ENCODE data around the gene OR52M1. TPM values are rescaled to one million over a fixed set of nuclear protein-coding genes. Genes with fewer than 3 reads are reported as not detected.

OR52M1 gene
- polyA plus RNA-seq, 3 donors: not detected

DNA sequence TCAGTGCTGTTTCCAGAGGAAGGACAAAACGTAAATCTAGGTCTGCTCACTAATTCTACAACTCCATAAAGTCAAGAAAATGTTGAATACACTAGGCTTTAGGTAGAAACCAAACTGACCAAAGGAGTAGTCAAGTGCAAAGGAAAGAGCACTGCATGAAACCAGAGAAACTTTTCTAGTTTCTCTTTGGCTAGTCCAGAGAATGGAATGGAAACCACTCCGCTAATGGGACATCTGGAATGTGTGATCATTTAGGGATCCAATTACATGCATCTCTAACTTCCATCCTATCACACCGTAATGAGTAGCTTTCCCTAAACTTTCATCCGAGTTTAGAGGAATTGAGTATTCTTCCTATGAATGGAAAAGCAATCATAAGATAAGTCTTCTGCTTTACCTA is 2.4 kb downstream of the OR52M1 start:
- DNase-seq: no peak
- H3K27me3 ChIP-seq (ENCODE audit: control insufficient read depth in 2 of 2, insufficient read depth in 2 of 2, low read length in 2 of 2): no peaks in the 10 kb centered on the region
- peaks cover 0 to 4% of the 10 kb centered on the region in 2 donors for H3K9me3 ChIP-seq (replicated peaks in 1 of 2; ENCODE audit: control insufficient read depth in 1 of 2, insufficient read depth in 1 of 2, low read length in 2 of 2)
- no peak overlapping the region for H3K27ac ChIP-seq (ENCODE audit: low read depth in 1 of 2, low read length in 2 of 2)
- no peaks in the 10 kb centered on the region for H3K36me3 ChIP-seq (replicated peaks in 1 of 2; ENCODE audit: control insufficient read depth in 1 of 2, insufficient read depth in 2 of 2, low read length in 2 of 2)
- Mint-ChIP-seq H3K36me3 (no peaks in the 10 kb centered on the region), H3K4me1 (peaks cover 3% of the 10 kb centered on the region), H3K9me3 (peaks cover 0 to 7% (median 1%) of the 10 kb centered on the region in 7 donors), H3K27me3 (ENCODE audit: low read depth in 3 of 3) (peaks cover 3 to 7% (median 3%) of the 10 kb centered on the region in 3 donors), H3K27ac (no peak overlapping the region), H3K4me3 (no peak overlapping the region)
- no peaks in the 10 kb centered on the region for H3K79me2 ChIP-seq (ENCODE audit: insufficient read depth, low read length)
- TF ChIP-seq, protein P1, sequence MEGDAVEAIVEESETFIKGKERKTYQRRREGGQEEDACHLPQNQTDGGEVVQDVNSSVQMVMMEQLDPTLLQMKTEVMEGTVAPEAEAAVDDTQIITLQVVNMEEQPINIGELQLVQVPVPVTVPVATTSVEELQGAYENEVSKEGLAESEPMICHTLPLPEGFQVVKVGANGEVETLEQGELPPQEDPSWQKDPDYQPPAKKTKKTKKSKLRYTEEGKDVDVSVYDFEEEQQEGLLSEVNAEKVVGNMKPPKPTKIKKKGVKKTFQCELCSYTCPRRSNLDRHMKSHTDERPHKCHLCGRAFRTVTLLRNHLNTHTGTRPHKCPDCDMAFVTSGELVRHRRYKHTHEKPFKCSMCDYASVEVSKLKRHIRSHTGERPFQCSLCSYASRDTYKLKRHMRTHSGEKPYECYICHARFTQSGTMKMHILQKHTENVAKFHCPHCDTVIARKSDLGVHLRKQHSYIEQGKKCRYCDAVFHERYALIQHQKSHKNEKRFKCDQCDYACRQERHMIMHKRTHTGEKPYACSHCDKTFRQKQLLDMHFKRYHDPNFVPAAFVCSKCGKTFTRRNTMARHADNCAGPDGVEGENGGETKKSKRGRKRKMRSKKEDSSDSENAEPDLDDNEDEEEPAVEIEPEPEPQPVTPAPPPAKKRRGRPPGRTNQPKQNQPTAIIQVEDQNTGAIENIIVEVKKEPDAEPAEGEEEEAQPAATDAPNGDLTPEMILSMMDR (IDR thresholded peaks at IDR 0.05): no peak
- no peak overlapping the region for H3K4me2 ChIP-seq (replicated peaks; ENCODE audit: extremely low read depth, low read length, poor library complexity, severe bottlenecking)
- no peak overlapping the region for H3K4me3 ChIP-seq (replicated peaks in 1 of 3; ENCODE audit: low read depth in 2 of 3, low read length in 3 of 3)
- no peak overlapping the region for H3K9ac ChIP-seq (ENCODE audit: insufficient read depth, low read length, poor library complexity, severe bottlenecking)
- no peaks in the 10 kb centered on the region for H3K4me1 ChIP-seq (ENCODE audit: control insufficient read depth in 1 of 2, insufficient read depth in 2 of 2, low read length in 2 of 2)
- H2AFZ ChIP-seq (ENCODE audit: insufficient read depth, low read depth, low read length, poor library complexity, severe bottlenecking): no peak overlapping the region
- no CpG with 5 or more reads among the region's 4 CpGs for WGBS (ENCODE audit: insufficient coverage)
- intact Hi-C loops (cut with micrococcal nuclease): no loop called here
- no peaks in the 10 kb centered on the region for H4K20me1 ChIP-seq (ENCODE audit: insufficient read depth, low read length)

DNA sequence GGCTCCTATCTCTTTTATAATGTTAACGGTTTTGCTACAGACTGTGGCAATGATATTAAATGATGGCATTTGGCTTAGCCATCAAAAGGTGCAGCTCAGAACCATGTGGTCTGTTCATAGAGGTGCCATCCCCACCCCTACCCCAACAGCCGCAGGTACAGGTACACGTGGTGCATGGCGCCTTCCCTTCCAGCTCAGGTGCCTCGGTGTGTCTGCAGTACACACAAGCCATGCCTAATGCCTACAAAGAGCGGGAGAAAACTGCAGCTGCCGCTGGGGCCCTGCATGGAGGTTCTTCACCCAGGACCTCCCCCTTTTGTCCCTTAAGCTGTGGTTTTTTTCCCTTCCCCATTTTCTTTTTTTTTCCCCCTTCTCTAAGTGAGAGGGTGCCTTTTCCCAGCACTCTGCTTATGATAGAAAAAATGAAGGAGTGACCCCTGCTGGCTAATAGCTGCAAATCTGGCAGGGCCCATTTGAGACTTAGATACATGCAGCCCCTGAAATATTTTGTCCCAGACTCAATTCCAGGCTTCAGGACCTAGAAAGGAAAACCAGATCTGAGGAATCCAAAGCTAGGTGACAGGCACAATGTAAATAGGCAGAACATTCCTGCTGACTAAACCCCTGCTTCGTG is 6.5 kb downstream of the OR52M1 start:
- Histone ChIP-seq H3K9me3 (replicated peaks in 1 of 2; ENCODE audit: control insufficient read depth in 1 of 2, insufficient read depth in 1 of 2, low read length in 2 of 2) (peaks cover 0 to 4% of the 10 kb centered on the region in 2 donors), H4K20me1 (ENCODE audit: insufficient read depth, low read length) (no peaks in the 10 kb centered on the region), H3K79me2 (ENCODE audit: insufficient read depth, low read length) (no peaks in the 10 kb centered on the region), H3K27ac (ENCODE audit: low read depth in 1 of 2, low read length in 2 of 2) (no peak overlapping the region), H3K36me3 (replicated peaks in 1 of 2; ENCODE audit: control insufficient read depth in 1 of 2, insufficient read depth in 2 of 2, low read length in 2 of 2) (no peaks in the 10 kb centered on the region), H3K9ac (ENCODE audit: insufficient read depth, low read length, poor library complexity, severe bottlenecking) (no peak overlapping the region), H3K4me1 (ENCODE audit: control insufficient read depth in 1 of 2, insufficient read depth in 2 of 2, low read length in 2 of 2) (no peaks in the 10 kb centered on the region), H3K27me3 (ENCODE audit: control insufficient read depth in 2 of 2, insufficient read depth in 2 of 2, low read length in 2 of 2) (no peaks in the 10 kb centered on the region), H2AFZ (ENCODE audit: insufficient read depth, low read depth, low read length, poor library complexity, severe bottlenecking) (no peak overlapping the region), H3K4me2 (replicated peaks; ENCODE audit: extremely low read depth, low read length, poor library complexity, severe bottlenecking) (no peak overlapping the region), H3K4me3 (replicated peaks in 1 of 3; ENCODE audit: low read depth in 2 of 3, low read length in 3 of 3) (no peak overlapping the region)
- WGBS (ENCODE audit: insufficient coverage): 79% methylated on average over 6 of the region's 8 CpGs
- no peaks in the 10 kb centered on the region for H3K36me3 Mint-ChIP-seq
- H3K4me3 Mint-ChIP-seq: no peak overlapping the region
- no peaks in the 10 kb centered on the region for H3K4me1 Mint-ChIP-seq
- peaks cover 5 to 9% (median 8%) of the 10 kb centered on the region in 3 donors for H3K27me3 Mint-ChIP-seq (ENCODE audit: low read depth in 3 of 3)
- TF ChIP-seq, protein P1 (IDR thresholded peaks at IDR 0.05): peak; percentile 38
- intact Hi-C loops (cut with micrococcal nuclease): no loop called here
- H3K27ac Mint-ChIP-seq: no peak overlapping the region
- no peak for DNase-seq
- peaks cover 0 to 11% (median 6%) of the 10 kb centered on the region in 7 donors for H3K9me3 Mint-ChIP-seq
